ENCODE results near the gene PPP2R2B. TPM values are rescaled to one million over a fixed set of nuclear protein-coding genes. Genes with fewer than 3 reads are reported as not detected.

PPP2R2B gene
- total and polyA plus RNA-seq, 2 of the 4 experiments (the other 2 are of a cell fraction), result not detected

DNA sequence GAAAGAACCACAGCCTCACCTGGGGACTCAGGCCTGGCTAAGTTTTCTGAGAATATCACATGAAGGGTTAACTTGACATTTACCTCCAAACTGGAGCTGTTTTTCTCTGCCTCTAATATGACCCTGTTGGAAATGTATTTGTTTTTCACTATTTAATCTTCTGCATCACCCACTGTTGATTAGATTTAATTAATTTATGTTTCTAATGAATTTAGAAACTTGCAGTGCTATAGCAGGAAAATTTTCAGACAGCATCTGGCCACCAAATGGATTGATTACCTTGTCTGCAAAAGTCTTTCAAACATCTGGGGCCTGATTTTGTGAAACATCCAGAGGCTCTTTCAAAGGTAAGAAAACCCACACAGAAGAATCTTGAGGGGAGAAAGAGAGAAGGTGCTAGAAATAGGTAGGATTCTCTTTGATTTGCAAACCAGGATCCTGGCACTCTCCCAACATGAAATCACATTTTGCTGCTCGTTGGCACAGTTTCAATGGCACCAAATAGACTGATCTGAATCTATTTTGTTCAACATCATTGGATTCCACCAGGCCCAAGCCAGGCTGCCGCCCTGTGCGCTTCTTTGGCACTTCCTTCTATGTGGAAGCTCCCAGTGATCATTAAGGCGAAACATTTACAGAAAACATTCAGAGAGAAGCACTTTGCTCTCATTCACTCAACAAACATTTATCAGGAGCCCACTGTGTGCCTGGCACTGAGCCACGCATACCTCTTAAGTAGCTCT lies 157.3 kb downstream of the PPP2R2B start:
- Histone ChIP-seq H2BK20ac (ENCODE audit: low read depth, low read length) (no peak overlapping the region), H3K23ac (ENCODE audit: low read depth, low read length) (no peak overlapping the region), H3K56ac (ENCODE audit: extremely low read depth, insufficient read depth, low read length) (no peak overlapping the region), H2AK5ac (ENCODE audit: low read depth, low read length) (no peak overlapping the region), H2AFZ (replicated peaks; ENCODE audit: low read length, poor library complexity) (no peak overlapping the region), H3K9me1 (ENCODE audit: insufficient read depth, low read length) (no peaks in the 10 kb centered on the region), H2AK9ac (replicated peaks; ENCODE audit: low read depth, low read length, poor library complexity) (no peak overlapping the region), H3K4me3 (ENCODE audit: insufficient read depth, low read depth, low read length) (no peak overlapping the region), H3K4me2 (ENCODE audit: low read depth, low read length) (no peak overlapping the region), H3K9ac (ENCODE audit: low read depth, low read length) (no peak overlapping the region), H3K4ac (ENCODE audit: low read depth, low read length) (no peak overlapping the region), H3K79me1 (ENCODE audit: low read depth in 1 of 2, low read length in 2 of 2) (no peaks in the 10 kb centered on the region), H3K27me3 (ENCODE audit: control insufficient read depth, insufficient read depth, low read length) (no peaks in the 10 kb centered on the region), H3K27ac (ENCODE audit: insufficient read depth, low read length) (no peak overlapping the region), H4K20me1 (ENCODE audit: insufficient read depth, low read length) (no peaks in the 10 kb centered on the region), H2BK15ac (ENCODE audit: low read depth, low read length) (no peak overlapping the region), H4K8ac (ENCODE audit: low read depth in 2 of 2, low read length in 2 of 2) (no peak overlapping the region), H3K9me3 (ENCODE audit: control insufficient read depth, insufficient read depth, low read length) (no peaks in the 10 kb centered on the region), H2BK5ac (ENCODE audit: low read depth, low read length, poor library complexity, severe bottlenecking) (no peak overlapping the region), H3K14ac (replicated peaks; ENCODE audit: low read depth, low read length) (no peak overlapping the region), H3K4me1 (ENCODE audit: control insufficient read depth, insufficient read depth, low read length) (no peaks in the 10 kb centered on the region), H3K18ac (ENCODE audit: low read depth, low read length) (no peak overlapping the region), H4K5ac (ENCODE audit: low read depth, low read length) (no peak overlapping the region), H4K91ac (ENCODE audit: insufficient read depth, low read depth, low read length) (no peak overlapping the region), H3K36me3 (ENCODE audit: control insufficient read depth, insufficient read depth, low read length) (no peaks in the 10 kb centered on the region), H2BK120ac (ENCODE audit: low read depth, low read length) (no peak overlapping the region)
- CTCF ChIA-PET, result no interaction called here
- dilution Hi-C loops (cut with HindIII; ENCODE audit: low sequenced_read_pairs, unreplicated experiment) (no loop called here), intact Hi-C loops (cut with micrococcal nuclease) (no loop called here), in situ Hi-C loops (cut with MboI; ENCODE audit: low sequenced_read_pairs) (no loop called here)
- WGBS, 2 experiments (ENCODE audit: extremely low coverage in 2 of 2, insufficient read length in 1 of 2), result 100% methylated on average over 2 of the region's 5 CpGs; no CpG with 5 or more reads in 1 of the 2 experiments
- POLR2A ChIA-PET (ENCODE audit: unreplicated experiment), result no interaction called here
- DNase-seq, result no peak
- no TSS peak for BruUV-seq (replicated peaks)
- TF ChIP-seq SMC3 (IDR thresholded peaks at IDR 0.05; ENCODE audit: low read depth, low read length) (no peak), RAD21 (IDR thresholded peaks at IDR 0.05; ENCODE audit: low read length) (no peak), NFE2L2 (IDR thresholded peaks at IDR 0.05; ENCODE audit: low read depth, low read length) (no peak), RCOR1 (IDR thresholded peaks at IDR 0.05; ENCODE audit: insufficient replicate concordance, low read length) (no peak), MAFK (IDR thresholded peaks at IDR 0.05; ENCODE audit: low read depth, low read length) (no peak), POLR2A (IDR thresholded peaks at IDR 0.05; ENCODE audit: low read depth, low read length) (no peak), FOS (IDR thresholded peaks at IDR 0.05; ENCODE audit: low read depth, low read length) (no peak), CHD1 (IDR thresholded peaks at IDR 0.05; ENCODE audit: low read depth, low read length) (no peak), BHLHE40 (IDR thresholded peaks at IDR 0.05; ENCODE audit: low read depth, low read length) (no peak), MXI1 (IDR thresholded peaks at IDR 0.05; ENCODE audit: borderline replicate concordance, low read depth, low read length) (no peak), CEBPB (IDR thresholded peaks at IDR 0.05; ENCODE audit: low read depth, low read length) (no peak)
- TF ChIP-seq, protein P1, sequence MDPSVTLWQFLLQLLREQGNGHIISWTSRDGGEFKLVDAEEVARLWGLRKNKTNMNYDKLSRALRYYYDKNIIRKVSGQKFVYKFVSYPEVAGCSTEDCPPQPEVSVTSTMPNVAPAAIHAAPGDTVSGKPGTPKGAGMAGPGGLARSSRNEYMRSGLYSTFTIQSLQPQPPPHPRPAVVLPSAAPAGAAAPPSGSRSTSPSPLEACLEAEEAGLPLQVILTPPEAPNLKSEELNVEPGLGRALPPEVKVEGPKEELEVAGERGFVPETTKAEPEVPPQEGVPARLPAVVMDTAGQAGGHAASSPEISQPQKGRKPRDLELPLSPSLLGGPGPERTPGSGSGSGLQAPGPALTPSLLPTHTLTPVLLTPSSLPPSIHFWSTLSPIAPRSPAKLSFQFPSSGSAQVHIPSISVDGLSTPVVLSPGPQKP (IDR thresholded peaks at IDR 0.05; ENCODE audit: borderline replicate concordance, low read depth, low read length), result no peak
- TF ChIP-seq, protein P2, sequence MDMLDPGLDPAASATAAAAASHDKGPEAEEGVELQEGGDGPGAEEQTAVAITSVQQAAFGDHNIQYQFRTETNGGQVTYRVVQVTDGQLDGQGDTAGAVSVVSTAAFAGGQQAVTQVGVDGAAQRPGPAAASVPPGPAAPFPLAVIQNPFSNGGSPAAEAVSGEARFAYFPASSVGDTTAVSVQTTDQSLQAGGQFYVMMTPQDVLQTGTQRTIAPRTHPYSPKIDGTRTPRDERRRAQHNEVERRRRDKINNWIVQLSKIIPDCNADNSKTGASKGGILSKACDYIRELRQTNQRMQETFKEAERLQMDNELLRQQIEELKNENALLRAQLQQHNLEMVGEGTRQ (IDR thresholded peaks at IDR 0.05; ENCODE audit: low read depth, low read length), result no peak
- TF ChIP-seq, protein P3, sequence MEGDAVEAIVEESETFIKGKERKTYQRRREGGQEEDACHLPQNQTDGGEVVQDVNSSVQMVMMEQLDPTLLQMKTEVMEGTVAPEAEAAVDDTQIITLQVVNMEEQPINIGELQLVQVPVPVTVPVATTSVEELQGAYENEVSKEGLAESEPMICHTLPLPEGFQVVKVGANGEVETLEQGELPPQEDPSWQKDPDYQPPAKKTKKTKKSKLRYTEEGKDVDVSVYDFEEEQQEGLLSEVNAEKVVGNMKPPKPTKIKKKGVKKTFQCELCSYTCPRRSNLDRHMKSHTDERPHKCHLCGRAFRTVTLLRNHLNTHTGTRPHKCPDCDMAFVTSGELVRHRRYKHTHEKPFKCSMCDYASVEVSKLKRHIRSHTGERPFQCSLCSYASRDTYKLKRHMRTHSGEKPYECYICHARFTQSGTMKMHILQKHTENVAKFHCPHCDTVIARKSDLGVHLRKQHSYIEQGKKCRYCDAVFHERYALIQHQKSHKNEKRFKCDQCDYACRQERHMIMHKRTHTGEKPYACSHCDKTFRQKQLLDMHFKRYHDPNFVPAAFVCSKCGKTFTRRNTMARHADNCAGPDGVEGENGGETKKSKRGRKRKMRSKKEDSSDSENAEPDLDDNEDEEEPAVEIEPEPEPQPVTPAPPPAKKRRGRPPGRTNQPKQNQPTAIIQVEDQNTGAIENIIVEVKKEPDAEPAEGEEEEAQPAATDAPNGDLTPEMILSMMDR (conservative IDR thresholded peaks at IDR 0.05; ENCODE audit: low read depth, low read length), result no peak
- no peak for ATAC-seq (ENCODE audit: low read depth)
